ES-I3 (cell line): ENCODE data around the gene CMYA5.
"Not testable (repeated sequence)": the region's sequence is repeated elsewhere in the genome, so short reads cannot be mapped to it uniquely, and the experiment has no call there.

Experiments used
- H3K36me3 ChIP-seq: 2 replicates; pipeline ENCODE4 v1.6.1; 2013; ENCODE audit warnings: mild to moderate bottlenecking, low read length, control low read depth, moderate library complexity; ENCODE audit not compliant: insufficient read depth
- H3K4me1 ChIP-seq: 2 replicates; pipeline ENCODE4 v1.6.1; 2013; ENCODE audit warnings: mild to moderate bottlenecking, control low read depth, low read length; ENCODE audit not compliant: insufficient read depth
- H3K9ac ChIP-seq: 2 replicates; pipeline ENCODE4 v1.6.1; 2013; ENCODE audit warnings: low read depth, mild to moderate bottlenecking, low read length, moderate library complexity
- H3K9me3 ChIP-seq: 2 replicates; pipeline ENCODE4 v1.6.1; 2013; ENCODE audit warnings: mild to moderate bottlenecking, low read length, moderate library complexity; ENCODE audit not compliant: control insufficient read depth, insufficient read depth

CMYA5 gene

GRCh38 chr5:79784741-79785140 is 95.1 kb downstream of the CMYA5 start:
- H3K4me1 ChIP-seq, H3K9me3 ChIP-seq, H3K36me3 ChIP-seq: not testable (repeated sequence)
- H3K9ac ChIP-seq = peak overlapping the region; percentile 66

GRCh38 chr5:79785983-79786382 is 96.3 kb downstream of the CMYA5 start:
- no peaks in the 10 kb centered on the region for H3K4me1 ChIP-seq
- H3K36me3 ChIP-seq = no peaks in the 10 kb centered on the region; the same call in 1 of the 2 replicates
- H3K9ac ChIP-seq = no peak overlapping the region
- no peaks in the 10 kb centered on the region for H3K9me3 ChIP-seq

GRCh38 chr5:79787448-79787847 is 97.8 kb downstream of the CMYA5 start:
- no peaks in the 10 kb centered on the region for H3K9me3 ChIP-seq
- H3K4me1 ChIP-seq = no peaks in the 10 kb centered on the region
- H3K36me3 ChIP-seq = no peaks in the 10 kb centered on the region; the same call in 1 of the 2 replicates
- no peak overlapping the region for H3K9ac ChIP-seq

DNA sequence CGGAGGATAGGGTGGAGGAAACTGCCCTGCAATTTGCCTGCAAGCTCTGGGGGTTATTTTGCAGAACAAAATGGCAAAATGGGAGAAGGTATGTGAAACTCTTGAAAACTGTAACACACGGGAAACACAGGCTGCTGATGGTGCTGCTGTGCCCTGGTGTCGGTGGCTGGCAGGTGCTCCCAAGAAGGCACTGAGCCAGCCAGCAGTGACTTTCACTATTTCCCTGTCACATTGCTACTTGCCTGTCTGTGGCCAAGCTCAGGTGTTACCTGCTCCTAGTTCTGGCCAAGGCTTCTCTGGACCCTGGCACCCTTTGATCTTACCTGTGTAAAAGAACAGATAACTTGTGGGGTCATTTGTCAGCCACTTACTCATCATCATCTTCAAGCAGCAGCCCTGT is 102.2 kb downstream of the CMYA5 start:
- H3K36me3 ChIP-seq = no peaks in the 10 kb centered on the region; the same call in 1 of the 2 replicates
- no peak overlapping the region for H3K9ac ChIP-seq
- no peaks in the 10 kb centered on the region for H3K4me1 ChIP-seq
- H3K9me3 ChIP-seq = no peaks in the 10 kb centered on the region

DNA sequence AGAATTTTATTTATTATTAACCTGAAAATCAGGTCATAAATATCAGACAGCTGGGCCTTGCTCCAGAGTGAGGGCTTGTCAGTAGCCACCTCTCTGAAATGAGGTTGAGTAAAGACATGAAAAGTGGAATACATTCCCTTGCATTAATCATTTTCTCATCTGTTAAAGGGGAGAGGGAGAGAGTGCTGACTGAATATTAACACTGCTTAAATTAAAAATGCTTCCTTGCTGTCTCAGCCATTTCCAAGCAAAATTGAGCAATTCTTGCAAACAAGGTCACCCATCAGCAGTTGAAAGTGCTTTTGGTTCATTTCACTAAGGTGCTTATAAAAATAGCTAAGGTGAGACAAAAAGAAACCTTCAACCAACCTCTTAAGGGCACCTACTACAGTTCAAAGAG is 102.8 kb downstream of the CMYA5 start:
- no peaks in the 10 kb centered on the region; the same call in 1 of the 2 replicates for H3K36me3 ChIP-seq

GRCh38 chr5:79793304-79793703 is 103.7 kb downstream of the CMYA5 start:
- Histone ChIP-seq H3K9me3 (no peaks in the 10 kb centered on the region), H3K36me3 (no peaks in the 10 kb centered on the region; the same call in 1 of the 2 replicates), H3K9ac (no peak overlapping the region), H3K4me1 (no peaks in the 10 kb centered on the region)

More for the DNA sequence above, 102.8 kb downstream of the CMYA5 start:
- no peaks in the 10 kb centered on the region for H3K4me1 ChIP-seq
- H3K9me3 ChIP-seq = no peaks in the 10 kb centered on the region
- H3K9ac ChIP-seq = no peak overlapping the region

DNA sequence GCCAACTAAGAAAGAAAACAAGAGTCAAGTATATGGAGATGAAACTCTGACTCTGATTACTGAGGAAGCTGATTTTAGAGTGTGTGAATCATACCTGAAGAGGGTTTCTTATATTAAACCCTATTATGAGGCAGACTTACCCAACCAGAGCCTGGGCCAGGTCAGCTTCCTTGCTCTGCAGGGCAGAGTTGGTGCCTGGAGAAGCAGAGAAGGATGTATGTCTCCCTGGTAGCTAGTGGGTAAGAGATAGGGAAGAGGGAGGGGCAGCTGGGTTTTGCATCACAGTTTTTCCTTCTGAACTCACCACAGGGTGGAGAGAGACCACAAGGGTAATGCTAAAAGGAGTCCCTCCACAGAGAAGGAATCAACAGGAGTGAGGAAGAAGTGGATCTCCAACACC is 104.1 kb downstream of the CMYA5 start:
- H3K9ac ChIP-seq = no peak overlapping the region
- H3K4me1 ChIP-seq = no peaks in the 10 kb centered on the region
- H3K9me3 ChIP-seq = no peaks in the 10 kb centered on the region
- H3K36me3 ChIP-seq = no peaks in the 10 kb centered on the region; the same call in 1 of the 2 replicates

DNA sequence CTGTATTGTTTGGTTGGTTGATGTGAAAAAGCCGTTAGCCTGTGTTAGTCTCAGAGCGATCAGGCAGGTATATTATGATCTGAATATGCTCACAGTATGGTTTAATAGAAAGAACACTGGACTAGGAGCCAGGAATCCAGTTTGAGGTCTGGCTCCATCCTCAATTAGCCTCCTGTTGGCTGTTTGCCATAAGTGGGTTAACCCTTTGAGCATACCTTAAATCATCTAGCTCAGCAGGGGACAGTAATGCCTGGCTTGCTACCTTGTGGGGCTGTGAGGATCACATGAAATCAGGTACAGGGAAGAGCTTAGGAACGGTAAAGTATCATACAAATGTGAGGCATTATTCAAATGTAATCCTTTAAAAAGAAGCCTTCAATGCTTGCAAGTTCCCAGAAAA is 104.7 kb downstream of the CMYA5 start:
- Histone ChIP-seq H3K36me3 (no peaks in the 10 kb centered on the region), H3K4me1 (no peaks in the 10 kb centered on the region), H3K9ac (no peak overlapping the region), H3K9me3 (no peaks in the 10 kb centered on the region)

DNA sequence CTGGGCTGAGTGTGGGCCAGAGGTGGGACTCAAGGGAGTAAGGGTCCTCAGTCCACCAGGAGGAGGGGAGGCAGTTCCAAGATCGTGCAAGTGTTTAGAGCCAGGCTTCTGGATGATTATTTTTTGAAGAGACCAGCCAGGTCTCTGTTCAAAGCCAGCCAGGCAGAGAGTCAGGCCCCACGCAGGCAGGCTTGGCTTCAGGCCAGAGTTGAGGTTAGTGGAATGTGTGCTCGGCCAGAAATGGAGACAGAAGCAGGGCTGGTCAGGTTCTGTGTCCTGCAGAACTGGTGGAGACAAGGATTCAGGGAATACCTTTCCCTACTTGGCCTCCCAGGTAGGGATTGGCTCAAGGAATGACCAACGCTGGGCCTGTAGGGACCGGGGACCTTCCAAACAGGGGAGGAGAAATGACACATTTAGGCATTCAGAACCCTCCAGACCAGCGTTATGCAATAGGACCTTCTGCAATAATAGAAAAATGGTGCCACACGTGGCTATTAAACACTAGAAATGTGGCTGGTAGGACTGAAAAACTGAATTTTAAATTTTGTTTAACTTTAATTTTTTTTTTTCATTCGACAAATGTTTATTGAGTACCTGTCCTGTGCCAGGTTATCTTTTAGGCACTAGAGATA is 106.2 kb downstream of the CMYA5 start:
- no peaks in the 10 kb centered on the region for H3K4me1 ChIP-seq
- no peak overlapping the region for H3K9ac ChIP-seq
- H3K36me3 ChIP-seq = no peaks in the 10 kb centered on the region
- H3K9me3 ChIP-seq = no peaks in the 10 kb centered on the region

DNA sequence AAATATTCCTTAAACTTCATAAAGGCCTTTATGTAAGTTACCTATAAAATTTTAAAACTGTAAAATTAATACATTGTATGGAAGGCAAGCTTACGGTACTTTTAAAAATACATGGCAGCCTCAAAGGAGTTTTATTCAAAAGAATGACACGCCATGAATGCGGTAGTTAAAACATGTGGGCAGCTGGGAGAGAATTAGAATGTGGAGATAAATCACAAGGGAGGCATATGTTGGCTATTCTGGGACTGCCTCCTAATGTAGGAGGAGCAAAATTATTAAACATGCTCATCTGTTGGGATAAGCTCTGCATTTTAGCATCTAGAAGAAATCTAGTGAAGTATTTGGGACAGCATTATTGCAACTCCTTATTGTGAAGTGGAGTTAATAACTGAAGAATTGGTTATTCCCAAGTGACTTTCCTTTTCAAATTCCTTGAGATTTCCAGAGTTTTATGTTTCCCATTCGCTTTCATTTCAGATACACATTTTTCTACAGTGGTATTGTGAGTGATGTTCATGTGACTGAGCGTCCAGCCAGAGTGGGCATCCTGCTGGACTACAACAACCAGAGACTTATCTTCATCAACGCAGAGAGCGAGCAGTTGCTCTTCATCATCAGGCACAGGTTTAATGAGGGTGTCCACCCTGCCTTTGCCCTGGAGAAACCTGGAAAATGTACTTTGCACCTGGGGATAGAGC is 109.4 kb downstream of the CMYA5 start:
- Histone ChIP-seq H3K9me3 (no peaks in the 10 kb centered on the region), H3K36me3 (no peaks in the 10 kb centered on the region), H3K9ac (no peak overlapping the region), H3K4me1 (no peaks in the 10 kb centered on the region)

GRCh38 chr5:79800979-79801827 is 111.6 kb downstream of the CMYA5 start:
- H3K9me3 ChIP-seq = no peaks in the 10 kb centered on the region
- no peaks in the 10 kb centered on the region for H3K36me3 ChIP-seq
- H3K9ac ChIP-seq = no peak overlapping the region
- no peaks in the 10 kb centered on the region for H3K4me1 ChIP-seq

GRCh38 chr5:79802406-79802805 is 112.8 kb downstream of the CMYA5 start:
- Histone ChIP-seq H3K9me3 (no peaks in the 10 kb centered on the region), H3K9ac (no peak overlapping the region), H3K36me3 (no peaks in the 10 kb centered on the region), H3K4me1 (peaks cover 4% of the 10 kb centered on the region; the same call in 1 of the 2 replicates)

GRCh38 chr5:79803007-79803406 is 113.4 kb downstream of the CMYA5 start:
- Histone ChIP-seq H3K9me3 (no peaks in the 10 kb centered on the region), H3K36me3 (no peaks in the 10 kb centered on the region), H3K9ac (no peak overlapping the region), H3K4me1 (peaks cover 4% of the 10 kb centered on the region; the same call in 1 of the 2 replicates)

DNA sequence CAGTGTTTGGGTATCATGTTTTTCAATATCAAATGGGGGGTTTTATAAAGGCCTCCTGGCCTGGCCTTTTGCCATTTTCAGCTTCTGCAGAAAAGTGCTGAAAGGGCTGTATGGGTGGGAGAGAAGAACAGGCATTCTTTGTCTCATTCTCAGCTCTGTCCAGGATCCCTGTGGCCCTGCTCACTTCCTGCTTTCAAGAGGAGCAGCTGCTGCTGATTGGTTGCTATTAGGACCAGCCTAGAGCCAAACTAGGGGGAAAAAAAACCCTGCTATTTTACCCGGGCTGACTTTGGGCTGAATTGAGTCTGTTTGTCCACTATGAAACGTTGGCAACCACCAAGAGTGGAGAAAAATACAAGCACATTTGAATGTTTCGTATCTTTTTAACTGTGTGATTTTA is 117.1 kb downstream of the CMYA5 start:
- Histone ChIP-seq H3K4me1 (peaks cover 4% of the 10 kb centered on the region; the same call in 1 of the 2 replicates), H3K36me3 (no peaks in the 10 kb centered on the region), H3K9me3 (no peaks in the 10 kb centered on the region), H3K9ac (no peak overlapping the region)
